Measurements from ENCODE around the gene DLG4.

The DLG4 gene

GRCh38 chr17:7256766-7257456 lies 37.3 kb upstream of the DLG4 start:
- H3K27ac ChIP-seq: no peak overlapping the region
- no peak for DNase-seq
- no peak overlapping the region for H3K4me3 ChIP-seq (ENCODE audit: low read depth, low read length)
- peaks cover 45% of the 10 kb centered on the region for H3K36me3 ChIP-seq (replicated peaks)
- TF ChIP-seq CTCF (IDR thresholded peaks at IDR 0.05; ENCODE audit: low read depth, low read length, missing control alignments): no peak
- in situ Hi-C loops (cut with HindIII; ENCODE audit: low pct_ligation_motif_present, low sequenced_read_pairs): no loop called here
- H3K27me3 ChIP-seq (replicated peaks): no peaks in the 10 kb centered on the region

GRCh38 chr17:7254511-7254910 lies 34.9 kb upstream of the DLG4 start:
- no peak for DNase-seq
- no peak for TF ChIP-seq CTCF (IDR thresholded peaks at IDR 0.05; ENCODE audit: low read depth, low read length, missing control alignments)
- no peak overlapping the region for H3K27ac ChIP-seq
- H3K27me3 ChIP-seq (replicated peaks): no peaks in the 10 kb centered on the region
- H3K36me3 ChIP-seq (replicated peaks): peaks cover 45% of the 10 kb centered on the region
- no peak overlapping the region for H3K4me3 ChIP-seq (ENCODE audit: low read depth, low read length)
- in situ Hi-C loops (cut with HindIII; ENCODE audit: low pct_ligation_motif_present, low sequenced_read_pairs): no loop called here

GRCh38 chr17:7253082-7253481 lies 33.4 kb upstream of the DLG4 start:
- Histone ChIP-seq H3K36me3 (replicated peaks) (peaks cover 33% of the 10 kb centered on the region), H3K27me3 (replicated peaks) (no peaks in the 10 kb centered on the region), H3K27ac (no peak overlapping the region), H3K4me3 (ENCODE audit: low read depth, low read length) (peak overlapping the region; percentile 94)
- in situ Hi-C loops (cut with HindIII; ENCODE audit: low pct_ligation_motif_present, low sequenced_read_pairs): no loop called here
- DNase-seq: no peak
- no peak for TF ChIP-seq CTCF (IDR thresholded peaks at IDR 0.05; ENCODE audit: low read depth, low read length, missing control alignments)

- peak within 1 kb of the TSS; percentile 99 for H3K27ac ChIP-seq
- H3K36me3 ChIP-seq (replicated peaks): peaks cover 26% of the 10 kb centered on the region
- no peaks in the 10 kb centered on the region for H3K27me3 ChIP-seq (replicated peaks)
- H3K4me3 ChIP-seq (ENCODE audit: low read depth, low read length): peak within 1 kb of the TSS; percentile 94
- TF ChIP-seq CTCF (IDR thresholded peaks at IDR 0.05; ENCODE audit: low read depth, low read length, missing control alignments): no peak
- in situ Hi-C loops (cut with HindIII; ENCODE audit: low pct_ligation_motif_present, low sequenced_read_pairs): no loop called here
- DNase-seq: peak; percentile 94
Measured at GRCh38 chr17:7252176-7253043, 32.8 kb upstream of the DLG4 start, which contains the start of gene ELP5. Gene ELP5, plus strand, starts transcription at chr17:7252215. Its CDS starts 336 bp downstream, at chr17:7252551.

GRCh38 chr17:7251661-7252175 lies 32.1 kb upstream of the DLG4 start, which contains the start of gene CTDNEP1:
Gene CTDNEP1, minus strand, starts transcription at chr17:7251734. Its CDS starts 438 bp downstream, at chr17:7251296.
- Histone ChIP-seq H3K4me3 (ENCODE audit: low read depth, low read length) (peak within 1 kb of the TSS; percentile 94), H3K27ac (peak within 1 kb of the TSS; percentile 99), H3K27me3 (replicated peaks) (no peaks in the 10 kb centered on the region), H3K36me3 (replicated peaks) (peaks cover 23% of the 10 kb centered on the region)
- in situ Hi-C loops (cut with HindIII; ENCODE audit: low pct_ligation_motif_present, low sequenced_read_pairs): no loop called here
- no peak for TF ChIP-seq CTCF (IDR thresholded peaks at IDR 0.05; ENCODE audit: low read depth, low read length, missing control alignments)
- DNase-seq: peak; percentile 99
